Activated CD8-positive, alpha-beta T cell treated with anti-CD3 and anti-CD28 coated beads for 36 hours (primary cell): Measurements from ENCODE around the gene SLC12A7. TPM values are rescaled to one million over a fixed set of nuclear protein-coding genes. Genes with fewer than 3 reads are reported as not detected.

Experiments used
- ATAC-seq: fragments of 200-7000 bp; cut with Tn5 transposase; one replicate; pipeline ENCODE4 v1.10.0; 2021; ENCODE audit warnings: mild to moderate bottlenecking, moderate library complexity
- CTCF ChIA-PET: fragments of 350-600 bp; sonication (Branson Sonifier 250); formaldehyde crosslinking; loops from one replicate; lab custom pipeline; 2021; ENCODE audit warnings: antibody characterized with exemption; lab: Charles Lee
- POLR2A ChIA-PET: fragments of 350-600 bp; sonication (Branson Sonifier 250); formaldehyde crosslinking; loops from one replicate; lab custom pipeline; 2021; ENCODE audit warnings: antibody characterized with exemption; lab: Charles Lee
- DNase-seq: peaks from one replicate; pipeline ENCODE4 v3.0.0-alpha.2; 2020
- H3K27ac Mint-ChIP-seq: one replicate; pipeline ENCODE4 v1.8.0; 2021; ENCODE audit warnings: mild to moderate bottlenecking, mixed read lengths
- H3K27me3 Mint-ChIP-seq: one replicate; pipeline ENCODE4 v1.8.0; 2021; ENCODE audit warnings: mixed read lengths
- H3K36me3 Mint-ChIP-seq: one replicate; pipeline ENCODE4 v1.8.0; 2021; ENCODE audit warnings: low read depth, mixed read lengths
- H3K4me1 Mint-ChIP-seq: one replicate; pipeline ENCODE4 v1.8.0; 2021; ENCODE audit warnings: low read depth, mixed read lengths
- H3K4me3 Mint-ChIP-seq: one replicate; pipeline ENCODE4 v1.8.0; 2021; ENCODE audit warnings: mild to moderate bottlenecking, moderate library complexity, mixed read lengths
- H3K9me3 Mint-ChIP-seq: one replicate; pipeline ENCODE4 v1.8.0; 2021; ENCODE audit warnings: mixed read lengths
- intact Hi-C: fragments of 100-400 bp; cut with micrococcal nuclease; formaldehyde crosslinking; loops from one replicate; pipeline ENCODE4 v1.10.0; 2022
- total RNA-seq, 2 experiments: library from RNA; stranded (reverse); gene quantifications; one replicate each; pipeline ENCODE4 v1.2.3, GENCODE V29; 2021
- TF ChIP-seq, protein P1 (sequence below): fragments of 200-600 bp; IDR thresholded peaks from one replicate; pipeline ENCODE4 v1.8.0; 2022; ENCODE audit warnings: antibody characterized with exemption, mild to moderate bottlenecking

SLC12A7 gene
- total RNA-seq, 2 experiments from 2014 or later, result 21.6 to 24.8 TPM

DNA sequence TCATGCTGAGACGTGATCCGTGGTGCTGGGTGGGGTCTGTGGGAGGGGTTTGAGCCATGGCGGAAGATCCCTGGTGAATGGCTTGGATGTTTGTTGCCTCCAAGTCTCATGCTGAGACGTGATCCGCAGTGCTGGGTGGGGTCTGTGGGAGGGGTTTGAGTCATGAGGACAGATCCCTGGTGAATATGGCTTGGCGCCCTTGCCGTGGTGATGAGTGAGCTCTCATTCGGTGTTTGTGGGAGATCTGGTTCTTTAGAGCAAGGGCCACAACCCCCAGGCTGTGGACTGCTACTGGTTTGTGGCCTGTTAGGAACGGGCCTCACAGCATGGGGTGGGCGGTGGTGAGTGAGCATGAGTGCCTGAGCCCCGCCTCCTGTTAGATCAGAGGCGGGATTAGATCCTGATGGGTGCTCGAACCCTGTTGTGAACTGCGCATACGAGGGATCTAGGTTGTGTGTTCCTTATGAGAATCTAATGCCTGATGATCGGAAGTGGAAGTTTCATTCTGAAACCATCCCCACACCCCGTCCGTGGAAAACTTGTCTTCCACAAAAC lies 72.1 kb downstream of the SLC12A7 start:
- Mint-ChIP-seq H3K27ac (no peak overlapping the region), H3K27me3 (peaks cover 2% of the 10 kb centered on the region), H3K36me3 (no peaks in the 10 kb centered on the region), H3K9me3 (peaks cover 39% of the 10 kb centered on the region), H3K4me3 (no peak overlapping the region), H3K4me1 (peaks cover 10% of the 10 kb centered on the region)
- ChIA-PET POLR2A (no interaction called here), CTCF (no interaction called here)
- ATAC-seq (no peak), DNase-seq (no peak)
- TF ChIP-seq, protein P1, sequence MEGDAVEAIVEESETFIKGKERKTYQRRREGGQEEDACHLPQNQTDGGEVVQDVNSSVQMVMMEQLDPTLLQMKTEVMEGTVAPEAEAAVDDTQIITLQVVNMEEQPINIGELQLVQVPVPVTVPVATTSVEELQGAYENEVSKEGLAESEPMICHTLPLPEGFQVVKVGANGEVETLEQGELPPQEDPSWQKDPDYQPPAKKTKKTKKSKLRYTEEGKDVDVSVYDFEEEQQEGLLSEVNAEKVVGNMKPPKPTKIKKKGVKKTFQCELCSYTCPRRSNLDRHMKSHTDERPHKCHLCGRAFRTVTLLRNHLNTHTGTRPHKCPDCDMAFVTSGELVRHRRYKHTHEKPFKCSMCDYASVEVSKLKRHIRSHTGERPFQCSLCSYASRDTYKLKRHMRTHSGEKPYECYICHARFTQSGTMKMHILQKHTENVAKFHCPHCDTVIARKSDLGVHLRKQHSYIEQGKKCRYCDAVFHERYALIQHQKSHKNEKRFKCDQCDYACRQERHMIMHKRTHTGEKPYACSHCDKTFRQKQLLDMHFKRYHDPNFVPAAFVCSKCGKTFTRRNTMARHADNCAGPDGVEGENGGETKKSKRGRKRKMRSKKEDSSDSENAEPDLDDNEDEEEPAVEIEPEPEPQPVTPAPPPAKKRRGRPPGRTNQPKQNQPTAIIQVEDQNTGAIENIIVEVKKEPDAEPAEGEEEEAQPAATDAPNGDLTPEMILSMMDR, result no peak
- intact Hi-C loops, result no loop called here

DNA sequence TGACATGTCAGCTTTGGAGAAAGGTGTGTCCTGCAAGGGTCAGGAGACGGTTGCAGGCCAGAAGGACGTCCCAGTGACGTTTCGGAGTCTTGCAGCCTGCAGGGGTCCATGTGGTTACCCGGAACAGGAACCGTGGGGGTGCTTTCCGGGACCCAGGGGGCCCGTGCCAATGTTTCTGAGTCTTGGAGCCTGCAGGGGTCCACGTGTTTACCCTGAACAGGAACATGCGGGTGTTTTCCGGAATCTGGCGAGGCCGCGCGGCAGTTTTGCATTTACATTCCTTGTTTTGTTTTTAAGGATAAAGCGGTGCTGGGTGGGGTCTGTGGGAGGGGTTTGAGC lies 72.7 kb downstream of the SLC12A7 start:
- Mint-ChIP-seq H3K27ac (no peak overlapping the region), H3K9me3 (peaks cover 33% of the 10 kb centered on the region), H3K4me1 (peaks cover 7% of the 10 kb centered on the region), H3K4me3 (no peak overlapping the region), H3K36me3 (no peaks in the 10 kb centered on the region), H3K27me3 (peaks cover 2% of the 10 kb centered on the region)
- TF ChIP-seq, protein P1, result no peak
- POLR2A ChIA-PET, result no interaction called here
- CTCF ChIA-PET, result no interaction called here
- intact Hi-C loops, result no loop called here
- DNase-seq (no peak), ATAC-seq (no peak)

DNA sequence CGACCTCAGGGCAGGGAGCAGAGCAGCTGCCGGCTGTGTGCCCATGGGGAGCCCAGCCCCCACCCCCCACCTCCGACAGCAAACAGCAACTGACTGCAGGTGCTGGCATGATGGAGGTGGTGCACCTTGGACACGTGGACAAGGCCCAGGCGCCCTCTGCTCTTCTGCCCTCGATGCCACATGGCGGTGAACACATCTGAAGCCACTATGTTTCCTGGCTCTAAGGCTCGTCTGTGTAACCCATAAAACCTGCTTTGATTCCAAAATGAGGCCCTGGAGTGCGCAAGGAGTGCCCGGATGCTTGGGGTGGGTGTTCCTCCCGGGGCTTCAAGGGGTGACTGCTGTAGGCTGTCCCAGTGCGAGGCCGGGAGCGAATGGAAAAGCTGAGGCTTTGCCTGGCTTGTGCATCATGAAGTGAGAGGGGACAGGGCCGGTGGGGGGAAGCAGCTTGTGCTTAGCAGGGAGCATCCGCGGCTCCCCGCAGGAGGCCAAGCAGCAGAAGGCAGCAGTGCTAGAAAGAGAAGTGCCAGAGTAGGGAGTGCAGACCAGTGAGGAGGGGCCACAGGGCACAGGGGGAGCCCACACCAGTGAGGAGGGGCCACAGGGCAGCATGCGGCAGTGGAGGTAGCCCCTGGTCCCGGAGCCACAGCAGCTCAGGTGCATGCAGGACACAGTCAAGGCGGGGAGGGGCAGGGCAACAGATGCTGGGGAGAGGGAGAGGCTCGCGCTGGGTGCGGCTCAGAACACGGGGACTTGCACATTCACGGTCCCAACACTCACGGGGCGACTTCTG lies 73.2 kb downstream of the SLC12A7 start:
- Mint-ChIP-seq H3K27ac (no peak overlapping the region), H3K36me3 (no peaks in the 10 kb centered on the region), H3K27me3 (peaks cover 2% of the 10 kb centered on the region), H3K4me3 (no peak overlapping the region), H3K9me3 (peaks cover 27% of the 10 kb centered on the region), H3K4me1 (peaks cover 7% of the 10 kb centered on the region)
- TF ChIP-seq, protein P1, result no peak
- no peak for DNase-seq
- intact Hi-C loops, result no loop called here
- POLR2A ChIA-PET, result no interaction called here
- ATAC-seq, result no peak
- CTCF ChIA-PET, result no interaction called here

DNA sequence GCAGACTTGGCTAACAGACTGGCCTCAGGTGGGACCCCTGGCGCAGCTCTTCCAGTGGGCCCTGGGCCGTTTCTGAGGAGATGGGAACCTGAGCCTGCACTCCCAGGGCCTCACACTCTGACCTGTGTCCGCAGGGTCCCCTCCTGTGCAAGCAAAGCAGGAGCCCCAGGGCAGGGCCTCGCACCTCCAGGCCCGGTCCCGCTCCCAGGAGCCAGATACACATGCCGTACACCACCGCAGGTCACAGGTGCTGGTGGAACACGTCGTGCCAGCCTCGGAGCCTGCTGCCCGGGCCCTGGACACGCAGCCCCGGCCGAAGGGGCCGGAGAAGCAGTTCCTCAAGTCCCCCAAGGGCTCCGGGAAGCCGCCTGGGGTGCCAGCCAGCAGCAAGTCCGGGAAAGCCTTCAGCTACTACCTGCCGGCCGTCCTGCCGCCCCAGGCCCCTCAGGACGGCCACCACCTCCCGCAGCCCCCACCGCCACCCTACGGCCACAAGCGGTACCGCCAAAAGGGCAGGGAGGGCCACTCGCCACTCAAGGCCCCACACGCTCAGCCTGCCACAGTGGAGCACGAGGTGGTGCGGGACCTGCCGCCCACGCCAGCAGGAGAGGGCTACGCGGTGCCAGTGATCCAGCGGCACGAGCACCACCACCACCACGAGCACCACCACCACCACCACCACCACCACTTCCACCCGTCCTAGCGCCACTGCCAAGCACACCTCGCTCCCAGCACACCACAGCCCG lies 74.0 kb downstream of the SLC12A7 start:
- intact Hi-C loops, result no loop called here
- H3K27ac Mint-ChIP-seq, result no peak overlapping the region
- TF ChIP-seq, protein P1, result no peak
- ChIA-PET POLR2A (no interaction called here), CTCF (no interaction called here)
- H3K4me1 Mint-ChIP-seq, result peaks cover 7% of the 10 kb centered on the region
- ATAC-seq, result no peak
- peaks cover 20% of the 10 kb centered on the region for H3K9me3 Mint-ChIP-seq
- no peak overlapping the region for H3K4me3 Mint-ChIP-seq
- no peak for DNase-seq
- H3K36me3 Mint-ChIP-seq, result no peaks in the 10 kb centered on the region
- H3K27me3 Mint-ChIP-seq, result peaks cover 2% of the 10 kb centered on the region
